Epithelial cell of proximal tubule (primary cell): ENCODE measurements around the gene FKBP2. TPM values are rescaled to one million over a fixed set of nuclear protein-coding genes. Genes with fewer than 3 reads are reported as not detected.
A peak's percentile ranks its signal among the peaks of the same experiment; 100 is the strongest.

Experiments used
- DNase-seq: peaks from one replicate; pipeline ENCODE4 v3.0.0-alpha.2; 2011; ENCODE audit warnings: low read depth
- H3K4me3 ChIP-seq: 2 replicates; pipeline ENCODE4 v1.5.1; 2011; ENCODE audit warnings: low read depth, mild to moderate bottlenecking, low read length
- CTCF ChIP-seq: conservative IDR thresholded peaks from 2 replicates; pipeline ENCODE4 v1.5.1; 2012; ENCODE audit warnings: low read depth, mild to moderate bottlenecking, low read length
- total RNA-seq: library from RNA; depleted of rRNA; stranded (reverse); fragments of >200 nt; gene quantifications from 2 replicates; pipeline ENCODE4 v1.2.3, GENCODE V29; 2015

The FKBP2 gene
- total RNA-seq, 1 donor from 2014 or later = 184 TPM

- no peak for DNase-seq
- TF ChIP-seq CTCF = no peak
- H3K4me3 ChIP-seq = no peak overlapping the region
Observed at GRCh38 chr11:64264371-64264852, 23.5 kb downstream of the FKBP2 start.

- no peak overlapping the region for H3K4me3 ChIP-seq
- TF ChIP-seq CTCF = no peak
- no peak for DNase-seq
Observed at GRCh38 chr11:64265176-64266160, 24.6 kb downstream of the FKBP2 start.

- DNase-seq = no peak
- TF ChIP-seq CTCF = no peak
- no peak overlapping the region for H3K4me3 ChIP-seq
Observed at GRCh38 chr11:64266339-64266738, 25.4 kb downstream of the FKBP2 start.

- no peak for DNase-seq
- TF ChIP-seq CTCF = no peak
- no peak overlapping the region for H3K4me3 ChIP-seq
Observed at GRCh38 chr11:64267207-64267945, 26.5 kb downstream of the FKBP2 start.

- TF ChIP-seq CTCF = no peak
- DNase-seq = no peak
- H3K4me3 ChIP-seq = peak overlapping the region; percentile 80
Observed at GRCh38 chr11:64268025-64268892, 27.4 kb downstream of the FKBP2 start.

GRCh38 chr11:64268893-64269539, 28.1 kb downstream of the FKBP2 start:
- TF ChIP-seq CTCF = no peak
- no peak for DNase-seq
- peak overlapping the region; percentile 80 for H3K4me3 ChIP-seq
